Ishikawa (cell line): Measurements from ENCODE around the gene PLEKHA6.

ENCODE experiments used
- CEBPB ChIP-seq: IDR thresholded peaks from 2 replicates; pipeline ENCODE4 v1.6.1; 2012
- CREB1 ChIP-seq: IDR thresholded peaks from 2 replicates; pipeline ENCODE4 v1.6.1; 2012; ENCODE audit warnings: low read depth
- EGR1 ChIP-seq: IDR thresholded peaks from 2 replicates; pipeline ENCODE4 v1.6.1; 2012
- EP300 ChIP-seq: IDR thresholded peaks from 2 replicates; pipeline ENCODE4 v1.6.1; 2012; ENCODE audit warnings: borderline replicate concordance
- FOXM1 ChIP-seq: IDR thresholded peaks from 2 replicates; pipeline ENCODE4 v1.6.1; 2012; ENCODE audit warnings: low read depth, borderline replicate concordance
- MAX ChIP-seq: IDR thresholded peaks from 2 replicates; pipeline ENCODE4 v1.6.1; 2012
- NFIC ChIP-seq: IDR thresholded peaks from 2 replicates; pipeline ENCODE4 v1.6.1; 2012
- RAD21 ChIP-seq: IDR thresholded peaks from 2 replicates; pipeline ENCODE4 v1.6.1; 2012; ENCODE audit warnings: low read depth
- REST ChIP-seq: IDR thresholded peaks from 2 replicates; pipeline ENCODE4 v1.6.1; 2012; ENCODE audit warnings: low read depth, mild to moderate bottlenecking
- TAF1 ChIP-seq: IDR thresholded peaks from 2 replicates; pipeline ENCODE4 v1.6.1; 2012; ENCODE audit warnings: low read depth, mild to moderate bottlenecking
- TCF12 ChIP-seq: IDR thresholded peaks from 2 replicates; pipeline ENCODE4 v1.6.1; 2012; ENCODE audit warnings: low read depth
- TEAD4 ChIP-seq: IDR thresholded peaks from 2 replicates; pipeline ENCODE4 v1.6.1; 2012
- USF1 ChIP-seq: IDR thresholded peaks from 2 replicates; pipeline ENCODE4 v1.6.1; 2012
- YY1 ChIP-seq: IDR thresholded peaks from 2 replicates; pipeline ENCODE4 v1.6.1; 2012; ENCODE audit warnings: low read depth
- ZBTB7A ChIP-seq: IDR thresholded peaks from 2 replicates; pipeline ENCODE4 v1.6.1; 2012; ENCODE audit warnings: low read depth

Gene PLEKHA6

GRCh38 chr1:204222764-204223055, 137.0 kb downstream of the PLEKHA6 start:
- TF ChIP-seq USF1 (no peak), TAF1 (no peak), ZBTB7A (no peak), CREB1 (no peak), FOXM1 (no peak), MAX (no peak), REST (no peak), EP300 (no peak), NFIC (no peak), CEBPB (no peak), TEAD4 (no peak), EGR1 (no peak)

- TF ChIP-seq CREB1 = no peak
- no peak for TF ChIP-seq YY1
- no peak for TF ChIP-seq NFIC
- no peak for TF ChIP-seq RAD21
- TF ChIP-seq CEBPB = no peak
- no peak for TF ChIP-seq FOXM1
- TF ChIP-seq MAX = no peak
- no peak for TF ChIP-seq REST
- no peak for TF ChIP-seq TAF1
- no peak for TF ChIP-seq EP300
- no peak for TF ChIP-seq ZBTB7A
- TF ChIP-seq TEAD4 = no peak
- TF ChIP-seq USF1 = no peak
- no peak for TF ChIP-seq TCF12
These were observed 137.5 kb downstream of the PLEKHA6 start for GRCh38 chr1:204222006-204222763.

- TF ChIP-seq ZBTB7A (no peak), CEBPB (no peak), NFIC (no peak), TCF12 (no peak), USF1 (no peak), FOXM1 (no peak)
These were observed 138.5 kb downstream of the PLEKHA6 start for GRCh38 chr1:204221271-204221670.

DNA sequence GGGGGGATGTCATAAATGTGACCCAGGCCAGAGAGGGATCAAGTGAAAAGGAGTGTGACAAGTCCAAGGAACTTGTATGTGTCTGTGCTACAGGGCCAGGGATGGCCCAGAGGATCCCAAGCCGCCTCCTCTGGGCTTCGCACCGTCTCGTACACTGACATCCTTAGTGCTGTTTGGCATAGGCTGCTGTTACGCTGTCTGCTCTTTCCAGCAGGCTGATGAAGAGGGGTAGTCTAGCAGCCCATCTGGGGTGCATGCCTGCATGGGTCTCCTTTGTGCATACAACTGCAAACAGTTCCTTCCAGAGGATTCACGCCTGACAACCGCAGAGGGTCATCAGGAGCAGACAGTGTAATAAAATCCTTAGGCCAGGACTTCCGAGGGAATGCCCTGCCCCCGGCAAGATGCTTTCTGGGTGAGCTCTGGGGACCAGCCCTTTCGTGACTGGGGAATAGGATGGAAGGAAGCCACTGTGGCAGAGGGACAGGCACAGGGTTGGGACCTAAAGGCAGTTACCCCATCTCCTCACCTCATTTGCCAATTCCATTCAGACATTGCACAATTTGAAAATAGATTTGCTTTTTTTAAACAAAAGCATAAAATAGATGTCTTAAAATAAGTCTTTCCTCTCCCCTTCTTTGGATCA, 139.6 kb downstream of the PLEKHA6 start:
- TF ChIP-seq EP300 (no peak), TAF1 (no peak), USF1 (no peak)

DNA sequence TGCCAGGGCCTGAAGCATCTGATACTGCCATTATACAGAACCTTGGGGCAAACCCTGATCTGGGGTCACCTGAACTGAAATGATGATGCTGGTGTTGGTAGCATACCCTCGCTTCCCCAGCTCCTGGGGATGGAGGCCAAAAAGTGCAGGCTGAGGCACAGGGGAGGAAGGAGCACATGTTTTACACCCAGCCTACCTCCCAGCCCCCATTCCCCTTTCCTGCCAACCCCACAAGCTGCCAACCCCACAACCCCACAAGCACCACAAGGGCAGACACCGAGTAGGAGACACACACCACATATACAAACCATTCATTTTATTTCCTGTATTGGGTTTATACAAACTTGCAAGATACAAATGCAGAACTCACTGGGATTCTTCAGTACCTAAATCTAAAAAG, 141.2 kb downstream of the PLEKHA6 start:
- TF ChIP-seq EGR1 (no peak), TEAD4 (no peak), ZBTB7A (no peak), RAD21 (no peak), FOXM1 (no peak), REST (no peak), CREB1 (no peak), YY1 (no peak), MAX (no peak), TAF1 (no peak), EP300 (no peak), CEBPB (no peak), TCF12 (no peak), USF1 (no peak), NFIC (no peak)
